ENCODE data around the gene SLC25A22. TPM values are rescaled to one million over a fixed set of nuclear protein-coding genes. Genes with fewer than 3 reads are reported as not detected.

SLC25A22 gene
- total and polyA plus RNA-seq, 2 donors (not counting 1 experiment from before 2014, with no cell fraction given) = 25.7 to 45.7 TPM

DNA sequence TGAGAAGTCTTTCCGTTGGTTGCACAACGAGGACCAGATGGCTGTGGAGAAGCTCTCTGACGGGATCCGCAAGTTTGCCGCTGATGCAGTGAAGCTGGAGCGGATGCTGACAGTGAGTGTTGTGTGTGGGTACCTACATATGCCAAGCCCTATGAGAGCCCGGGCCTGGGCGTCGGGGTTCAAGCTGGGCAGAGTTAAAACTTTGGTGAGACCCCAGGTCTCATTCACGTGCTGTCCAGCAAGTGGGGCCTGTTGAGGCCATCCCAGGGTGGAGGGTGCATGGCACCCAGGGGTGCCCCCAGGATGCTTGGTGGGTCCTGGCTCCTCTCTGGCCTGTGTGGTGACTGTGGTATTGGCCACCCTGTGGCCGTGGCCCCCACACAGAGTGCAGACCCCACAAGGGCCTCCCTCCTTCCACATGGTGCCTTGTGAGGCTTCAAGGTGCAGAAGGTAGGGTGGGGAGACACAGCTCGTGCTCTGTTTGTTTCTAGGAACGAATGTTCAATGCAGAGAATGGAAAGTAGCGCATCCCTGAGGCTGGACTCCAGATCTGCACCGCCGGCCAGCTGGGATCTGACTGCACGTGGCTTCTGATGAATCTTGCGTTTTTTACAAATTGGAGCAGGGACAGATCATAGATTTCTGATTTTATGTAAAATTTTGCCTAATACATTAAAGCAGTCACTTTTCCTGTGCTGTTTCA lies 33.6 kb downstream of the SLC25A22 start:
- DNase-seq (no peak), ATAC-seq (ENCODE audit: low read depth) (no peak)
- no peak overlapping the region for H2AFZ ChIP-seq (ENCODE audit: insufficient read depth, low read depth, low read length, poor library complexity, severe bottlenecking)
- Mint-ChIP-seq H3K27ac (no peak overlapping the region), H3K27me3 (no peaks in the 10 kb centered on the region), H3K4me3 (no peak overlapping the region), H3K9me3 (ENCODE audit: insufficient read depth) (no peaks in the 10 kb centered on the region), H3K4me1 (peaks cover 2% of the 10 kb centered on the region)
- H3K9me3 ChIP-seq (ENCODE audit: control extremely low read depth in 1 of 3, control insufficient read depth in 2 of 3, insufficient read depth in 1 of 3, low read length in 2 of 3) = no peaks in the 10 kb centered on the region
- TF ChIP-seq EZH2 (IDR thresholded peaks at IDR 0.05; ENCODE audit: borderline replicate concordance, insufficient read depth, low read depth, low read length, poor library complexity, severe bottlenecking) = no peak
- TF ChIP-seq, protein P1, sequence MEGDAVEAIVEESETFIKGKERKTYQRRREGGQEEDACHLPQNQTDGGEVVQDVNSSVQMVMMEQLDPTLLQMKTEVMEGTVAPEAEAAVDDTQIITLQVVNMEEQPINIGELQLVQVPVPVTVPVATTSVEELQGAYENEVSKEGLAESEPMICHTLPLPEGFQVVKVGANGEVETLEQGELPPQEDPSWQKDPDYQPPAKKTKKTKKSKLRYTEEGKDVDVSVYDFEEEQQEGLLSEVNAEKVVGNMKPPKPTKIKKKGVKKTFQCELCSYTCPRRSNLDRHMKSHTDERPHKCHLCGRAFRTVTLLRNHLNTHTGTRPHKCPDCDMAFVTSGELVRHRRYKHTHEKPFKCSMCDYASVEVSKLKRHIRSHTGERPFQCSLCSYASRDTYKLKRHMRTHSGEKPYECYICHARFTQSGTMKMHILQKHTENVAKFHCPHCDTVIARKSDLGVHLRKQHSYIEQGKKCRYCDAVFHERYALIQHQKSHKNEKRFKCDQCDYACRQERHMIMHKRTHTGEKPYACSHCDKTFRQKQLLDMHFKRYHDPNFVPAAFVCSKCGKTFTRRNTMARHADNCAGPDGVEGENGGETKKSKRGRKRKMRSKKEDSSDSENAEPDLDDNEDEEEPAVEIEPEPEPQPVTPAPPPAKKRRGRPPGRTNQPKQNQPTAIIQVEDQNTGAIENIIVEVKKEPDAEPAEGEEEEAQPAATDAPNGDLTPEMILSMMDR (IDR thresholded peaks at IDR 0.05) = no peak
- intact Hi-C loops (cut with micrococcal nuclease) = loop anchor here (1.0 kb wide), 4 partner anchors 36 to 316 kb away; no protein-coding TSS in a partner anchor
- H4K20me1 ChIP-seq (ENCODE audit: control insufficient read depth, insufficient read depth, low read length, poor library complexity, severe bottlenecking) = peaks cover 17% of the 10 kb centered on the region
- no peak overlapping the region for H3K4me3 ChIP-seq (ENCODE audit: control extremely low read depth in 1 of 5, extremely low read depth in 1 of 5, insufficient read depth in 1 of 5, low read depth in 2 of 5, low read length in 4 of 5)
- no peaks in the 10 kb centered on the region for H3K27me3 ChIP-seq (replicated peaks in 1 of 4; ENCODE audit: control extremely low read depth in 1 of 4, control insufficient read depth in 3 of 4, insufficient read depth in 4 of 4, low read length in 3 of 4)
- ChIA-PET POLR2A (no interaction called here), CTCF (interaction anchor here (1.3 to 3.4 kb wide), 6 partner anchors 15 to 209 kb away, joined by 4 to 16 read pairs (median 8); partner anchors contain the start of gene TALDO1)
- no peak overlapping the region for H3K4me2 ChIP-seq (replicated peaks; ENCODE audit: low read depth, low read length, poor library complexity, severe bottlenecking)
- H3K27ac ChIP-seq (ENCODE audit: low read length in 2 of 2) = no peak overlapping the region
- H3K4me1 ChIP-seq (ENCODE audit: control insufficient read depth in 2 of 2, insufficient read depth in 2 of 2, low read length in 2 of 2) = no peaks in the 10 kb centered on the region
- no peak overlapping the region for H3K9ac ChIP-seq (ENCODE audit: low read length)
- H3K36me3 ChIP-seq (replicated peaks in 1 of 2; ENCODE audit: control extremely low read depth in 1 of 2, control insufficient read depth in 1 of 2, extremely low read depth in 1 of 2, insufficient read depth in 2 of 2, low read length in 1 of 2) = peaks cover 2 to 48% of the 10 kb centered on the region in 2 experiments
- 97% methylated on average over 16 of the region's 18 CpGs for WGBS (ENCODE audit: insufficient coverage)
- H3K79me2 ChIP-seq (ENCODE audit: control insufficient read depth, insufficient read depth, low read length) = no peaks in the 10 kb centered on the region
